Stimulated activated naive CD8-positive, alpha-beta T cell treated with anti-CD3 and anti-CD28 coated beads, Interleukin-15, amount 100 ng/mL, for 72 hours (primary cell): ENCODE results near the gene FOXP1.

Source experiments
- ATAC-seq: fragments of 150-1000 bp; cut with Tn5 transposase; 2 replicates; pipeline ENCODE4 v1.10.0; 2021; ENCODE audit warnings: mild to moderate bottlenecking, moderate library complexity
- DNase-seq, 2 donors: peaks; one replicate each; pipeline ENCODE4 v3.0.0; 2021 to 2022
- H3K27ac Mint-ChIP-seq, 2 donors: one replicate each; pipeline ENCODE4 v1.8.0; 2022; ENCODE audit warnings: mild to moderate bottlenecking in 2 of 2, mixed read lengths in 2 of 2, moderate library complexity in 2 of 2
- H3K27me3 Mint-ChIP-seq: one replicate; pipeline ENCODE4 v1.8.0; 2022; ENCODE audit warnings: mixed read lengths
- H3K4me1 Mint-ChIP-seq: one replicate; pipeline ENCODE4 v1.8.0; 2022; ENCODE audit warnings: mild to moderate bottlenecking, mixed read lengths
- H3K4me3 Mint-ChIP-seq, 2 donors: one replicate each; pipeline ENCODE4 v1.8.0; 2022; ENCODE audit warnings: mild to moderate bottlenecking in 2 of 2, mixed read lengths in 2 of 2, moderate library complexity in 1 of 2
- H3K9me3 Mint-ChIP-seq, 2 donors: one replicate each; pipeline ENCODE4 v1.8.0; 2022; ENCODE audit warnings: mixed read lengths in 2 of 2

The FOXP1 gene

GRCh38 chr3:71226565-71227269 lies 356.8 kb downstream of the FOXP1 start:
- ATAC-seq: peak; percentile 95
- DNase-seq: peak; percentile 95 to 97
- Mint-ChIP-seq H3K4me1 (peaks cover 94% of the 10 kb centered on the region), H3K4me3 (peak overlapping the region; percentile 80 to 82), H3K9me3 (peaks cover 0 to 5% of the 10 kb centered on the region in 2 donors), H3K27me3 (no peaks in the 10 kb centered on the region), H3K27ac (peak overlapping the region; percentile 92 to 96)

- Mint-ChIP-seq H3K4me1 (peaks cover 94% of the 10 kb centered on the region), H3K9me3 (peaks cover 0 to 5% of the 10 kb centered on the region in 2 donors), H3K27me3 (no peaks in the 10 kb centered on the region), H3K4me3 (peak overlapping the region; percentile 80 to 82), H3K27ac (peak overlapping the region; percentile 92 to 96)
- ATAC-seq (no peak), DNase-seq (peak in 1 of 2 donors; percentile 15)
Measured at GRCh38 chr3:71225951-71226564, 357.5 kb downstream of the FOXP1 start.

DNA sequence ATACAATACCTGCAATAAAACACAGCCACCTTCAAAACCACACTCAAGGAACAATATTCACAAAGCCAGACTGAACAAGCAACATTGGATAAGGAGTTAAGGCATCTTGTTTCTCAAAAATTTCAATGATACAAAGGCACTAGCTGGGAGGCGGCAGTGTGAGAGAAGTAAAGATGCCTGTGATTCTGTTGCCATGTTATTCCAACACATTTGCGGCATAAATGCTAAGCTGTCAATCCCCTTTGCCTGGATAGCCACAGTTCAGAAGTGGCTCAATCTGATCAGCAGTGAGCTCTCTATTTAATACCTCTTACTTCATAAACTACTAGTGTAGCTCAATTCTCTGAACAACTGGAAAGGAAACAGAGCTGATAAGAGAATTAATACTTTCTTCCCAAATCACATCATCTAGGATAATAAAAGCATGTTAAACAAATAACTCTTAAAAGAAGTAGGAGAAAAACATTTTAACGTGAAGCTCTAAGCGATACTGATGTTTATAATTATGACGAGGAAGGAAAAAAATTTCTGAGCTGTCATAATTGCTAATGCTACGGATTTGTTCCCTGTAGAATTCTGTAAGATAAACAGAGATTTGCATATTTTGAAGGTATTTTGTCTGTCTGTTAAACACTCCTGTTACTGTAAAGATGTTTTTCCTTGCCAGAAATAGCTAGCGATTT lies 358.4 kb downstream of the FOXP1 start:
- no peak for ATAC-seq
- H3K4me1 Mint-ChIP-seq: peaks cover 94% of the 10 kb centered on the region
- no peaks in the 10 kb centered on the region for H3K27me3 Mint-ChIP-seq
- H3K27ac Mint-ChIP-seq: peak overlapping the region in 1 of 2 donors; percentile 92
- H3K4me3 Mint-ChIP-seq: peak overlapping the region; percentile 68 to 82
- no peak for DNase-seq
- H3K9me3 Mint-ChIP-seq: peaks cover 0 to 5% of the 10 kb centered on the region in 2 donors

GRCh38 chr3:71219744-71220638 lies 363.5 kb downstream of the FOXP1 start:
- DNase-seq (peak; percentile 32 to 71), ATAC-seq (peak; percentile 99)
- H3K4me1 Mint-ChIP-seq: peaks cover 92% of the 10 kb centered on the region
- peak overlapping the region; percentile 6 to 11 for H3K4me3 Mint-ChIP-seq
- peaks cover 0 to 9% of the 10 kb centered on the region in 2 donors for H3K9me3 Mint-ChIP-seq
- H3K27ac Mint-ChIP-seq: peak overlapping the region; percentile 52 to 89
- H3K27me3 Mint-ChIP-seq: no peaks in the 10 kb centered on the region

DNA sequence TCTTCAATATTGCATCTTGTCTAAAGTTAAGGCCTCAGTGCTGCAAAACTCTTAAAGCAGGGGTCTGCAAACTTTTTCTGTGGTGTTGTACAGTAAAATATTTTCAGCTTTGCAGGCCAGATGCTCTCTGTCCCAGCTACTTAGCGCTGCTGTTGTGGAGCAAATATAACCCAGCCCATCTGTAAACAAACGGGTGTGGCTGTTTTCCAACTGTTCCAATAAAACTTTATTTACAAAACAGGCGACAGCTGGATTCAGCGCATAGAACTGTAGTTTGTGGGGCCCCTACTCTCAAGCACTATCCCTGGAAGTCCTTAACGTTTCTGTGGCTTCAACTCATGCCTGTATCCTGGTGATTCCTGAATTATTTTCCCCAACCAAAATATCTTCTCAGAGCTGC lies 365.0 kb downstream of the FOXP1 start:
- peaks cover 91% of the 10 kb centered on the region for H3K4me1 Mint-ChIP-seq

GRCh38 chr3:71217640-71218222 lies 365.8 kb downstream of the FOXP1 start:
- peaks cover 90% of the 10 kb centered on the region for H3K4me1 Mint-ChIP-seq
- H3K4me3 Mint-ChIP-seq: no peak overlapping the region
- peaks cover 0 to 8% of the 10 kb centered on the region in 2 donors for H3K9me3 Mint-ChIP-seq
- H3K27ac Mint-ChIP-seq: peak overlapping the region; percentile 8 to 35
- no peaks in the 10 kb centered on the region for H3K27me3 Mint-ChIP-seq
- DNase-seq: no peak
- no peak for ATAC-seq

More for the DNA sequence above, 365.0 kb downstream of the FOXP1 start:
- no peaks in the 10 kb centered on the region for H3K27me3 Mint-ChIP-seq
- H3K4me3 Mint-ChIP-seq: no peak overlapping the region
- no peak for DNase-seq
- no peak for ATAC-seq
- H3K9me3 Mint-ChIP-seq: peaks cover 0 to 9% of the 10 kb centered on the region in 2 donors
- peak overlapping the region; percentile 9 to 52 for H3K27ac Mint-ChIP-seq

GRCh38 chr3:71215351-71215750 lies 368.2 kb downstream of the FOXP1 start:
- Mint-ChIP-seq H3K9me3 (peaks cover 5 to 7% of the 10 kb centered on the region in 2 donors), H3K27ac (no peak overlapping the region), H3K4me1 (peaks cover 93% of the 10 kb centered on the region), H3K4me3 (no peak overlapping the region), H3K27me3 (no peaks in the 10 kb centered on the region)
- ATAC-seq: no peak
- no peak for DNase-seq

DNA sequence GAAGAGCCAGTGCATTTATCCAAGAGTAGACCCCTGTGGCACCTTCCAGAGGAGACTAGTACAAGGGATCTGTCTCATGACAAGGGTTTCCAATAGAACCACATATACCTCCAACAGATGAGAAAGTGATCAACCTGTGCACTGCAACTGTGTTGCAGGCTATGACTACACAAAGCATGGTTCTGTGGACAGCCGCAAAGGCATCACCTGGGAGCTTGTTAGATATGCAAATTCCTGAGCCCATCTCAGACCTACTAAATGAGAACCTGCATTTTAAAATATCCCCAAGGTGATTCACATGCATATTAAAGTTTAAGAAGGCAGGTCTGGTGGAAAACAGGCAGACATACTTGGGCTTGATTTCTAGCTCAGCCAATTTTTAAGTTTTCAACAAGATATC lies 368.7 kb downstream of the FOXP1 start:
- ATAC-seq: peak; percentile 75
- Mint-ChIP-seq H3K4me3 (no peak overlapping the region), H3K9me3 (peaks cover 5 to 7% of the 10 kb centered on the region in 2 donors), H3K4me1 (peaks cover 93% of the 10 kb centered on the region), H3K27ac (peak overlapping the region in 1 of 2 donors; percentile 90), H3K27me3 (no peaks in the 10 kb centered on the region)
- no peak for DNase-seq

DNA sequence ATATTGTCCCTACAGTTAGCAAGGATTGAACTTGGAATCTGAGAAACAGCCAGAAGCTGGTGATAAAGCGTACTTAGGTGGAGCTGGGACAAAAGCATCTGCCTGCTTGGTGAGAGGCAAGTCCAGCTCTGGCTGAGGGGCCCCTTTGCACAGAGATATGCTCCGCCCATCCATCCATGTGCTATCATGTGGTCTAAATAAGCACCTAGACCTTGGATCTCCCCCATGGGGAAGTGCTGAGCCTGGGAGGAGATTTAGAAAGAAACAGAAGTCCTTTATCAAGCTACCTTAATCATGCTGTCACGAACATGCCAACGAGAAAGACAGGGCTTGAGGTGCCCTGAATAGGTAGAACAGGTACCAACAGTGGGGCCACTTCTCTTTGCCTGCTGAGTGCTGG lies 369.5 kb downstream of the FOXP1 start:
- Mint-ChIP-seq H3K27me3 (no peaks in the 10 kb centered on the region), H3K4me1 (peaks cover 94% of the 10 kb centered on the region)

GRCh38 chr3:71211083-71211482 lies 372.4 kb downstream of the FOXP1 start:
- Mint-ChIP-seq H3K4me3 (peak overlapping the region; percentile 14 to 70), H3K9me3 (peaks cover 0 to 7% of the 10 kb centered on the region in 2 donors), H3K27ac (peak overlapping the region; percentile 20 to 80), H3K4me1 (peaks cover 97% of the 10 kb centered on the region), H3K27me3 (no peaks in the 10 kb centered on the region)
- DNase-seq (no peak), ATAC-seq (no peak)

More for the DNA sequence above, 369.5 kb downstream of the FOXP1 start:
- H3K27ac Mint-ChIP-seq: peak overlapping the region in 1 of 2 donors; percentile 90
- peaks cover 2 to 7% of the 10 kb centered on the region in 2 donors for H3K9me3 Mint-ChIP-seq
- DNase-seq (no peak), ATAC-seq (no peak)
- no peak overlapping the region for H3K4me3 Mint-ChIP-seq

- no peak for ATAC-seq
- peaks cover 95% of the 10 kb centered on the region for H3K4me1 Mint-ChIP-seq
- no peak for DNase-seq
- peak overlapping the region; percentile 67 to 70 for H3K4me3 Mint-ChIP-seq
- peak overlapping the region; percentile 20 to 90 for H3K27ac Mint-ChIP-seq
- H3K27me3 Mint-ChIP-seq: no peaks in the 10 kb centered on the region
- H3K9me3 Mint-ChIP-seq: peaks cover 0 to 7% of the 10 kb centered on the region in 2 donors
Measured at GRCh38 chr3:71210257-71211007, 373.1 kb downstream of the FOXP1 start.

DNA sequence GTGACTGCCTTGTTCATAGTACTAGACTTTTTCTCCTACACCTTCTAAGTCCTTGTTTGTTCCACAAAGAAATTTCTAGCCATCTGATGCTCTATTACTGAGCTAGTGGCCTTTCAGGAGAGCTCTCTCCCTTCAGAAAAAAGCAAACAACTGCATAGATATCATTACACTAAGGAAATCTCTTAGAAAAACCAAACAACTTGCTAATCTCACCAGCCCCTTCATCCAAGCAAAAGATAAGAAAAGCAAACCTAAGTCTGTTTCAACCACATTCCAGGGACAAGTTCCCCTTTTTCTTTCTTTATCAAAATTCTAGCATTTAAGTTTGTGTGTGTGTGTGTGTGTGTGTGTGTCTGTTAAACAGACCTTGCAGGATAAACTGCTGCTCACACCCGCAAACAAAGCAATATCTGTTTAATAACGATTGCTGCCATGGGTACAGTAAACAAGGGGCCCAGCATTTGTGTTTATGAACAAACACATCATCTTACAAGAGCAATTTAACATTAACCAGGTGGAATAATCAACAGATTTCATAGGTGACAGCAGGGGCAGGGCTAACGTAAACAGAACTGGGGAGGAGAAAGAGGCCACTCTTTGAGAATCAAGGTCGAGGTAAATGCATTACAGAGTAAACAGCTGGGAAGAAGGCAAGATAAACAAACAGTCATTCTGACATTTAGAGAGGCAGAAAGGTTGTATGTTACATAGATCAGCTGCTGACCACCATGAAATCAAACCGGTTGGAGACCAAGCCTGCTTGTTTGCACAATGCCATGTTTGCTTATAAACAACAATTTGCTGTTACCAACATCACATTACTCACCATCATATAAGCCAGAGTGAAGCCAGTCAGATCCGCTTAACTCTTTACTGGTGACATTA lies 375.1 kb downstream of the FOXP1 start:
- Mint-ChIP-seq H3K4me3 (peak overlapping the region in 1 of 2 donors; percentile 44), H3K27me3 (no peaks in the 10 kb centered on the region), H3K9me3 (peaks cover 0 to 7% of the 10 kb centered on the region in 2 donors), H3K27ac (peak overlapping the region; percentile 43 to 91), H3K4me1 (peaks cover 96% of the 10 kb centered on the region)
- ATAC-seq: no peak
- DNase-seq: no peak

DNA sequence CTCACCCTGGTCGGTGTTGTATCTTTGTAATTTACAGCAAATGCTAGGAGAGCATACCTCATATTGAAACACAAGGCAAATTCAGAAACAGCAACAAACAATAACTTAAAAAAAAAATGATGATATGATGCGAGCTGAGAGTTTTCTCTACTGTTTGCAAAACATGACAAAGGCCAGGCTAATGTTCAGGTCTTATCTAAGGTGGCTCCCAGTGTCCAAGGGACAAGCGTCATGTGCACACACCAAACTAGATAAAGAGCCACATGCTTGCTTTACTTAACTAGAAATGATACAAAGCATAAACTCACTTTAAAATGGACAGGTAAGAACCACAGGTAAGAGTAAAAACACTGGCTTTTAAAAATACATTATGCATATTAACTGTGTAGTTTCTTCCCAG lies 375.9 kb downstream of the FOXP1 start:
- Mint-ChIP-seq H3K4me3 (no peak overlapping the region), H3K27me3 (no peaks in the 10 kb centered on the region), H3K27ac (peak overlapping the region; percentile 82 to 91), H3K4me1 (peaks cover 97% of the 10 kb centered on the region), H3K9me3 (peaks cover 0 to 7% of the 10 kb centered on the region in 2 donors)
- DNase-seq: no peak
- no peak for ATAC-seq
